CD4-positive, alpha-beta T cell (primary cell): ENCODE measurements around the gene ZDHHC3. TPM values are rescaled to one million over a fixed set of nuclear protein-coding genes. Genes with fewer than 3 reads are reported as not detected.

Experiments
- ATAC-seq: fragments of 200-7000 bp; cut with Tn5 transposase; one replicate; pipeline ENCODE4 v1.10.0; 2022; ENCODE audit warnings: mild to moderate bottlenecking; ENCODE audit not compliant: poor library complexity
- CTCF ChIA-PET: fragments of 350-600 bp; sonication (Branson Sonifier 250); formaldehyde crosslinking; loops from one replicate; lab custom pipeline; 2021; ENCODE audit warnings: antibody characterized with exemption, inconsistent platforms; lab: Charles Lee
- POLR2A ChIA-PET: fragments of 350-600 bp; sonication (Branson Sonifier 250); formaldehyde crosslinking; loops from one replicate; lab custom pipeline; 2021; ENCODE audit warnings: antibody characterized with exemption, inconsistent platforms; lab: Charles Lee
- DNase-seq, 14 experiments: peaks; one replicate each; pipeline ENCODE4 v3.0.0-alpha.2; 2013 to 2020; ENCODE audit warnings: mixed read lengths in 2 of 14
- H3K27ac ChIP-seq, 2 donors: one replicate each; pipeline versions ENCODE4 v1.5.1 to v1.7.0; 2013; ENCODE audit warnings: low read length in 2 of 2, low read depth in 1 of 2, mild to moderate bottlenecking in 1 of 2
- H3K27me3 ChIP-seq, 2 experiments: 1 replicate in 1 of 2; 2 replicates in 1 of 2; pipeline versions ENCODE4 v1.6.1 to v1.7.0; 2013; ENCODE audit warnings: low read length in 2 of 2, control low read depth in 1 of 2, mild to moderate bottlenecking in 1 of 2, moderate library complexity in 1 of 2; ENCODE audit not compliant: insufficient read depth in 2 of 2, control insufficient read depth in 1 of 2
- H3K36me3 ChIP-seq: one replicate; pipeline ENCODE4 v1.6.1; 2013; ENCODE audit warnings: low read length, control low read depth; ENCODE audit not compliant: insufficient read depth
- H3K4me1 ChIP-seq: one replicate; pipeline ENCODE4 v1.6.1; 2013; ENCODE audit warnings: low read length, control low read depth; ENCODE audit not compliant: insufficient read depth
- H3K4me3 ChIP-seq: one replicate; pipeline ENCODE4 v1.5.1; 2013; ENCODE audit warnings: mild to moderate bottlenecking, low read length, moderate library complexity
- H3K9me3 ChIP-seq, 2 experiments: 1 replicate in 1 of 2; 2 replicates in 1 of 2; pipeline versions ENCODE4 v1.6.1 to v1.7.0; 2013; ENCODE audit warnings: low read length in 2 of 2, mild to moderate bottlenecking in 2 of 2, control low read depth in 1 of 2, moderate library complexity in 1 of 2; ENCODE audit not compliant: control insufficient read depth in 1 of 2, insufficient read depth in 1 of 2
- H3K27ac Mint-ChIP-seq: one replicate; pipeline ENCODE4 v1.8.0; 2020; ENCODE audit warnings: mixed read lengths
- H3K27me3 Mint-ChIP-seq: one replicate; pipeline ENCODE4 v1.8.0; 2021; ENCODE audit warnings: mixed read lengths
- H3K36me3 Mint-ChIP-seq: one replicate; pipeline ENCODE4 v1.8.0; 2021; ENCODE audit warnings: low read depth, mixed read lengths
- H3K4me1 Mint-ChIP-seq: one replicate; pipeline ENCODE4 v1.8.0; 2021; ENCODE audit warnings: low read depth, mixed read lengths
- H3K4me3 Mint-ChIP-seq: one replicate; pipeline ENCODE4 v1.8.0; 2020; ENCODE audit warnings: mild to moderate bottlenecking, mixed read lengths
- H3K9me3 Mint-ChIP-seq: one replicate; pipeline ENCODE4 v1.8.0; 2020; ENCODE audit warnings: mixed read lengths
- CTCF ChIP-seq: fragments of 200-600 bp; IDR thresholded peaks from one replicate; pipeline ENCODE4 v1.8.0; 2022; ENCODE audit warnings: antibody characterized with exemption, mild to moderate bottlenecking
- intact Hi-C, 2 experiments: fragments of 100-400 bp; cut with DNase I in 1 of 2; cut with micrococcal nuclease in 1 of 2; formaldehyde crosslinking; loops; one replicate each; pipeline versions ENCODE4 v1.15.1 to v1.9.0; 2023 to 2025; cut with DNase I, micrococcal nuclease
- total RNA-seq, 174 experiments: library from RNA in 2 of 174; stranded (reverse) in 2 of 174; gene quantifications; one replicate each; pipeline ENCODE4 v1.2.3 and lab custom pipeline; 2021 to 2026

ZDHHC3 gene
- total RNA-seq, 2 experiments from 2014 or later = 34.4 to 34.6 TPM

- ATAC-seq = no peak
- no peaks in the 10 kb centered on the region for H3K27me3 Mint-ChIP-seq
- H3K4me3 ChIP-seq = no peak overlapping the region
- intact Hi-C loops = no loop called here
- no peaks in the 10 kb centered on the region for H3K9me3 ChIP-seq
- peaks cover 58% of the 10 kb centered on the region for H3K36me3 ChIP-seq
- peak overlapping the region in 1 of 2 donors; percentile 18 for H3K27ac ChIP-seq
- peaks cover 23% of the 10 kb centered on the region for H3K4me1 Mint-ChIP-seq
- ChIA-PET CTCF (no interaction called here), POLR2A (no interaction called here)
- H3K4me3 Mint-ChIP-seq = no peak overlapping the region
- H3K36me3 Mint-ChIP-seq = peaks cover 73% of the 10 kb centered on the region
- peaks cover 47% of the 10 kb centered on the region for H3K4me1 ChIP-seq
- DNase-seq = no peak
- no peaks in the 10 kb centered on the region for H3K9me3 Mint-ChIP-seq
- no peak for TF ChIP-seq CTCF
- H3K27ac Mint-ChIP-seq = peak overlapping the region; percentile 34
- peaks cover 0 to 2% of the 10 kb centered on the region in 2 experiments for H3K27me3 ChIP-seq
These were observed 34.9 kb upstream of the ZDHHC3 start for GRCh38 chr3:45010811-45011333.

- no peak for TF ChIP-seq CTCF
- H3K27ac Mint-ChIP-seq = no peak overlapping the region
- POLR2A ChIA-PET = no interaction called here
- Histone ChIP-seq H3K27ac (no peak overlapping the region), H3K36me3 (peaks cover 52% of the 10 kb centered on the region), H3K4me3 (no peak overlapping the region), H3K4me1 (peaks cover 57% of the 10 kb centered on the region), H3K27me3 (peaks cover 0 to 2% of the 10 kb centered on the region in 2 experiments), H3K9me3 (no peaks in the 10 kb centered on the region)
- H3K9me3 Mint-ChIP-seq = no peaks in the 10 kb centered on the region
- DNase-seq = no peak
- peaks cover 33% of the 10 kb centered on the region for H3K4me1 Mint-ChIP-seq
- CTCF ChIA-PET = no interaction called here
- peaks cover 78% of the 10 kb centered on the region for H3K36me3 Mint-ChIP-seq
- H3K4me3 Mint-ChIP-seq = no peak overlapping the region
- intact Hi-C loops = no loop called here
- H3K27me3 Mint-ChIP-seq = no peaks in the 10 kb centered on the region
- no peak for ATAC-seq
These were observed 33.9 kb upstream of the ZDHHC3 start for GRCh38 chr3:45009868-45010267.

GRCh38 chr3:45008117-45008516 lies 32.1 kb upstream of the ZDHHC3 start:
- Histone ChIP-seq H3K4me1 (peaks cover 63% of the 10 kb centered on the region), H3K27ac (no peak overlapping the region), H3K9me3 (no peaks in the 10 kb centered on the region), H3K27me3 (peaks cover 0 to 2% of the 10 kb centered on the region in 2 experiments), H3K36me3 (peaks cover 54% of the 10 kb centered on the region), H3K4me3 (no peak overlapping the region)
- POLR2A ChIA-PET = no interaction called here
- H3K4me1 Mint-ChIP-seq = peaks cover 46% of the 10 kb centered on the region
- no peaks in the 10 kb centered on the region for H3K27me3 Mint-ChIP-seq
- no peak for DNase-seq
- H3K36me3 Mint-ChIP-seq = peaks cover 86% of the 10 kb centered on the region
- intact Hi-C loops = no loop called here
- ATAC-seq = no peak
- no peak for TF ChIP-seq CTCF
- no peak overlapping the region for H3K4me3 Mint-ChIP-seq
- CTCF ChIA-PET = no interaction called here
- peak overlapping the region; percentile 4 for H3K27ac Mint-ChIP-seq
- no peaks in the 10 kb centered on the region for H3K9me3 Mint-ChIP-seq
